Epithelial cell of esophagus (primary cell): ENCODE data around the gene KRTAP5-6.

Experiments
- DNase-seq: peaks from one replicate; pipeline ENCODE4 v3.0.0; 2010; ENCODE audit warnings: low read depth
- H3K4me3 ChIP-seq: 2 replicates; pipeline ENCODE4 v1.5.1; 2011; ENCODE audit warnings: mild to moderate bottlenecking, low read length, control low read depth
- TF ChIP-seq, protein P1 (sequence below): IDR thresholded peaks from 2 replicates; pipeline ENCODE4 v1.5.1; 2011; ENCODE audit warnings: low read depth, mild to moderate bottlenecking, low read length, control low read depth, inconsistent platforms; ENCODE audit not compliant: insufficient read depth; ENCODE audit errors: missing control alignments

The KRTAP5-6 gene

DNA sequence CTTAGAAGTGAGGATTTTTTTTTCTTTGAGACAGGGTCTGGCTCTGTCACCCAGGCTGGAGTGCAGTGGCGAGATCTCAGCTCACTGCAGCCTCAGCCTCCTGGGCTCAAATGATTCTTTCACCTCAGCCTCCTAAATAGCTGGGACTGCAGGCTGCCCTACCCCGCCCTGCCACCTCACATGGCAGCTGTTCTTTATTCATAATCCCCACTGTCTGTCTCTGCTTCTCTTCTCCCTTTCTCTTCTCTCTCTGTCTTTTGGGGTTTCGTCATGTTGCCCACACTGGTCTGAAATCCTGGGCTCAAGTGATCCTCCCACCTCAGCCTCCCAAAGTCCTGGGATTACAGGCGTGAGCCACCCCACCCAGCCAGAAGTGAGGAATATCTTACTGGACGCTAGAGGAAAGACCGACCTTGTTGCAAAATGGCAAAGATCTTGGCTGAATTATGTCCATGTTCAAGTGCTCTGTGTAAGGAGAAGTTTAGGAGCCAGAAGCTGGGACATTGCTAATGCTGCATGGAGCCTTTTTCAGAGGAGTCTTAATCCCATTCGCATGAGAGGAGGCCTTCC, 45.5 kb upstream of the KRTAP5-6 start:
- H3K4me3 ChIP-seq, result no peak overlapping the region
- TF ChIP-seq, protein P1, sequence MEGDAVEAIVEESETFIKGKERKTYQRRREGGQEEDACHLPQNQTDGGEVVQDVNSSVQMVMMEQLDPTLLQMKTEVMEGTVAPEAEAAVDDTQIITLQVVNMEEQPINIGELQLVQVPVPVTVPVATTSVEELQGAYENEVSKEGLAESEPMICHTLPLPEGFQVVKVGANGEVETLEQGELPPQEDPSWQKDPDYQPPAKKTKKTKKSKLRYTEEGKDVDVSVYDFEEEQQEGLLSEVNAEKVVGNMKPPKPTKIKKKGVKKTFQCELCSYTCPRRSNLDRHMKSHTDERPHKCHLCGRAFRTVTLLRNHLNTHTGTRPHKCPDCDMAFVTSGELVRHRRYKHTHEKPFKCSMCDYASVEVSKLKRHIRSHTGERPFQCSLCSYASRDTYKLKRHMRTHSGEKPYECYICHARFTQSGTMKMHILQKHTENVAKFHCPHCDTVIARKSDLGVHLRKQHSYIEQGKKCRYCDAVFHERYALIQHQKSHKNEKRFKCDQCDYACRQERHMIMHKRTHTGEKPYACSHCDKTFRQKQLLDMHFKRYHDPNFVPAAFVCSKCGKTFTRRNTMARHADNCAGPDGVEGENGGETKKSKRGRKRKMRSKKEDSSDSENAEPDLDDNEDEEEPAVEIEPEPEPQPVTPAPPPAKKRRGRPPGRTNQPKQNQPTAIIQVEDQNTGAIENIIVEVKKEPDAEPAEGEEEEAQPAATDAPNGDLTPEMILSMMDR, result no peak
- DNase-seq, result no peak

DNA sequence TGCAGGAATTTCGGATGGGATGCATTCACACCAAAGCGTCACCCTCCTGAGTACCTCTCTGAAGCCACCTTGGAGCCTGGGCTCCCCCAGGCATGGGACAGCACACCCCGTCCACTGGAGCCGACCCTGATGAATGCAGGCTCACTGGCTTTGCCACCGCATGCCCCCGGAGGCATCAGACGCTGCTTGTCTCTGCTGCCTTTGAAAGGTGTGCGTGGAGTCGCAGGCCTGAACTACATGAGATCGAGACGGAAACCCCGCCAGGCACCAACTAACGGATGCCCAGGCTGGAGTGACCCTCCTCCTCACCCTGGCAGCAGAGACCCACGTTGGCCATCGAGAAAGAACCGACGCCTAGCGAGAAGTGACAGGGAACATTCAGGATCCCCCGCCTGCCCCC, 45.0 kb upstream of the KRTAP5-6 start:
- DNase-seq, result no peak
- no peak overlapping the region for H3K4me3 ChIP-seq
- TF ChIP-seq, protein P1, result no peak

DNA sequence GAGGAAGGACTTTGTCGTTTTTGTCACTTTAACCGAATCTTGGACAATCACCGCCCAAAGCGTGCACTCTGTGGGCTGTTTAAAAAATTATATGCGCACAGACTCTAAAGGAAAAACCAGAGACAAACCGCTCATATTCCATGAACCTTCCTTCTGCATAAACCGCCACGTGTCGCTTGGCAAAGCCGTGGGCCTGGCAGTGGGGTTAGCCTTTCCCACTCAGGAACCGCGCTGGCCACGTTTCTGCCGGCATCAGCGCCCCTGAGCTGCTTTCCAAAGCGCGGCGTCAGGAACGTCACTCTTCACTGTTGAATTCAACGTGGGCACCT, 44.6 kb upstream of the KRTAP5-6 start:
- TF ChIP-seq, protein P1, result no peak
- DNase-seq, result no peak
- no peak overlapping the region for H3K4me3 ChIP-seq

DNA sequence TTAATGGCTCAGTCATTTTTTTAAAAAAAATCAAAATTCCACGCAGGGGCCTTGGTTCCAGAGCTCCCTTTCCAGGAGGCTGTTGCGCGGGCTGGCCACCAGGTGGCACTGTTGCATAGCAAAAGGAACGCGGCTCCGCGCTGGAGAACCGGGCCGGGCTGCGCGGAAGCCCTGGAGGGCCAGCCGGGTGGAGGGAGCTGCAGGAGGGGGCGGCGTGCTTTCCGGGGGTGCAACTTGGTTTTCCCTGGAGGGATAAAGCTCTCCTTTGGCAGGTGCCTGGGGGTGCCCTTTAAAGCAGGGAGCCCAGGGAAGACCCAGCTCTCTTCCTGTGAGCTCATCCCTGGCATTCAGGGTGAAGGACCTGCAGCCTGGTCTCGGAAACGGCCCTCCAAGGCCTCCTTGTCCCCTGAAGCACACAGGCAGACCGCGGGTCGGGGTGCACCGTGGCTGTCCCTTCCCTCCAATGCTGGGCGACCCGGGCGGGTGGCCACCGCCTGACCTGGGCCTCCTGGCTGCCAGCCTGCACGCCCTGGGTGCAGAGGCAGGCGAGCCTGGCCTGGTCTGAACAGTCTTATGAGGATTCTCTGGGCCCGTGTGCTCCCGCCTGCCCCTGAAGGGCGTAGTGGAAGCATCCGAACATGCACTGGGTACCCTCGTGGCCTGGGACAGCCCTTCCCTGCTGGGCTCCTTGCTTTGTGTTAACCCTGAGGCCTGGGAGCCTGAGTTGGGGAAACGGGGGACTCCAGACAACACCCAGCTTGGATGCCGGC, 44.0 kb upstream of the KRTAP5-6 start:
- peak; percentile 50 for DNase-seq
- TF ChIP-seq, protein P1, result peak; percentile 86

DNA sequence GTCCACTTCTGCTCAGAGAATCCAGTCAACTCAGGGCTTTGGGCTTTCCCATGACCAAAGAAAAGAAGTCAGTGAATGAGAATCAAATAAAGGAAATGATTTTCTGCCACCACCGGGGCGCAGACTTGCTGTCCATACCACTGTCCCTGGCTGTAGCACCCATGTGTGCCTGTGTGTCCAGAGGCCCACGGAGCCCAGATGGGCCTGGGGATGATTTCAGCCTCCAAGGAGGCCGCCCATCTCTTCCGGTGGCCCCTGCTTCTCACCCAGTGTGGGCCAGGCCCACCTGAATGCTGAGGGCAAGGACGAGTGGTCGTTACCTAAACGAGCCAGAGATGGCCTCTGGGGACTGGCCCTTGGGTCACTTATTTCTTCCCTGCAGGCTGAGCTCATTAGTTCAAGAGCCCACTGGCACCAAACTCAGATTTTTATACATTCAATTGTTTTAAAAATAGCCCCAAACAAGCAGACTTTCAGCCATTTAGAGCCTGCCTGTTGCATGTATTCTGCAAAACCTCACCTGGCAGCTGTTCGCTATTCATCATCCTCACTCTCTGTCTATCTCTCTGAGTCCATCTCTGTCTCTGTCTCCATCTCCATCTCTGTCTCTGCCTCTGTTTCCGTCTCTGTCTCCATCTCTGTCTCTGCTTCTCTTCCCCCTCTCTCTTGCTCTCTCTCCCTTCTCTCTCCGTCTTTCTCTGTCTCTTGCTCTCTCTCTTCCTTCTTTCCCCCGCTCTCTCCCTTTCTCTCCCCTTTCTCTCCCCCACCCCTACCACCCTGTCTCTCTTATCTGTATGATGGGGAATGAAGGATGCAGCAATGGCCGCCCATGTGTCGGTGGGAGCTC, 43.2 kb upstream of the KRTAP5-6 start:
- H3K4me3 ChIP-seq, result no peak overlapping the region
- DNase-seq, result no peak
- TF ChIP-seq, protein P1, result no peak

More for the DNA sequence above, 44.0 kb upstream of the KRTAP5-6 start:
- H3K4me3 ChIP-seq, result no peak overlapping the region

DNA sequence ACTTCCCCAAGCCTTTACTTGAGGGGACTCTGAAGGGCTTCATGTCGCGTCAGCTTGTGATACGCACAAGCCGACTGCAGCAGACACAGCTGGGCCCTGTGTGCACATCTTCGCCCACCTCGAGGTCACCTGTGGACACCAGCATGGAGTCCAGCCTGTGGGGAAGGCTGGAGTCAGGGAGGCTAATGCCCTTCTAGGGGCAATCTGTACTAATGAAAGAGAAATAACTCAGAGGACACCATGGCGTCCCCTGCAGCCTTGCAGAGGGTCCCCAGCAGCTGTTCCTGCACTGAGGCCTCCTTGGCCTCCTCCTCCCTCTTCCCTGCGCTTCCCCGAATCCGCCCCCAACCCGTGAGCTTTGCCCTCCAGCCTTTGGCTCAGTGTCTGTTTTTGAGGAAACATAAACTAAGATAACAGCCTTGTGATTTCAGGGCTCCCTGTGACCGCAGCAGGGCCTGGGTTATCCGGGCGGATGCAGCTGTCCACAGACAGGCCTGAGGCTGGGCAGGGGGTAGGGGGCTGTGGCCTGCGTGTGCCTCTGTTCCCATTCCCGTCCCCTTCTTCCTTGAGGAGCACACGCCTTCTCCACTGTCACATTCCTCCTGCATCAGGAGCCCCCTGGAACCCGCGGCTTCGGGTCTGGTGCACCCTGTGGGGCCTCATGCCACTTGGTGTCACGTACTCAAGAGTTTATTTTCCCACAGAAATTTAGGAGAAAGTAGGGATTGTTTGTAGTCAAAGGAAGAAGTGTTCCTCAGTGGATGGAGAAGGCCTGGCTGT, 42.4 kb upstream of the KRTAP5-6 start:
- TF ChIP-seq, protein P1, result no peak
- no peak overlapping the region for H3K4me3 ChIP-seq
- no peak for DNase-seq
